B cell (primary cell): ENCODE measurements around the gene PDLIM7. TPM values are rescaled to one million over a fixed set of nuclear protein-coding genes. Genes with fewer than 3 reads are reported as not detected.

Experiments
- ATAC-seq: fragments of 200-7000 bp; cut with Tn5 transposase; one replicate; pipeline ENCODE4 v1.10.0; 2021; ENCODE audit warnings: low read depth, mild to moderate bottlenecking, moderate number of reproducible peaks, moderate library complexity
- CTCF ChIA-PET: fragments of 350-600 bp; sonication (Branson Sonifier 250); formaldehyde crosslinking; loops from one replicate; lab custom pipeline; 2021; ENCODE audit warnings: antibody characterized with exemption, inconsistent platforms; lab: Charles Lee
- POLR2A ChIA-PET: fragments of 350-600 bp; sonication (Branson Sonifier 250); formaldehyde crosslinking; loops from one replicate; lab custom pipeline; 2021; ENCODE audit warnings: antibody characterized with exemption; lab: Charles Lee
- DNase-seq: peaks from one replicate; pipeline ENCODE4 v3.0.0; 2013
- H2AFZ ChIP-seq: 2 replicates; pipeline ENCODE4 v1.6.1; 2012; ENCODE audit warnings: mild to moderate bottlenecking, low read depth, low read length; ENCODE audit not compliant: insufficient read depth, poor library complexity, severe bottlenecking
- H3K27ac ChIP-seq, 2 donors: 1 replicate in 1 of 2; 2 replicates in 1 of 2; pipeline ENCODE4 v1.5.1; 2012 to 2013; ENCODE audit warnings: low read length in 2 of 2, mild to moderate bottlenecking in 2 of 2, moderate library complexity in 1 of 2
- H3K27me3 ChIP-seq, 4 experiments: fragments of 200-600 bp in 1 of 4; sonication (generic) in 1 of 4; replicated peaks in 1 of 4; 1 replicate in 2 of 4; 2 replicates in 2 of 4; pipeline versions ENCODE4 v1.6.1 to v1.7.0; 2013 to 2016; ENCODE audit warnings: low read length in 3 of 4, mild to moderate bottlenecking in 2 of 4, mixed read lengths in 1 of 4, moderate library complexity in 1 of 4; ENCODE audit not compliant: insufficient read depth in 4 of 4, control insufficient read depth in 3 of 4; ENCODE audit errors: control extremely low read depth in 1 of 4
- H3K36me3 ChIP-seq, 2 experiments: replicated peaks in 1 of 2; 1 replicate in 1 of 2; 2 replicates in 1 of 2; pipeline versions ENCODE4 v1.6.1 to v1.7.1; 2013; ENCODE audit warnings: low read length in 1 of 2; ENCODE audit not compliant: insufficient read depth in 2 of 2, control insufficient read depth in 1 of 2; ENCODE audit errors: control extremely low read depth in 1 of 2, extremely low read depth in 1 of 2
- H3K4me1 ChIP-seq, 2 donors: fragments of 200-600 bp in 1 of 2; sonication (generic) in 1 of 2; 1 replicate in 1 of 2; 2 replicates in 1 of 2; pipeline versions ENCODE4 v1.5.1 to v1.6.1; 2013 to 2017; ENCODE audit warnings: low read length in 2 of 2; ENCODE audit not compliant: control insufficient read depth in 2 of 2, insufficient read depth in 2 of 2
- H3K4me2 ChIP-seq: replicated peaks from 2 replicates; pipeline ENCODE3; 2012; ENCODE audit warnings: mild to moderate bottlenecking, low read depth, low read length; ENCODE audit not compliant: poor library complexity, severe bottlenecking
- H3K4me3 ChIP-seq, 5 experiments: fragments of 200-600 bp in 1 of 5; sonication (generic) in 1 of 5; 1 replicate in 3 of 5; 2 replicates in 2 of 5; pipeline versions ENCODE4 v1.5.1 to v1.7.0; 2011 to 2016; ENCODE audit warnings: low read length in 4 of 5, mild to moderate bottlenecking in 4 of 5, low read depth in 2 of 5, control low read depth in 1 of 5, moderate library complexity in 1 of 5; ENCODE audit not compliant: insufficient read depth in 1 of 5; ENCODE audit errors: control extremely low read depth in 1 of 5, extremely low read depth in 1 of 5
- H3K79me2 ChIP-seq: fragments of 200-600 bp; sonication (generic); one replicate; pipeline ENCODE4 v1.6.0; 2016; ENCODE audit warnings: low read length; ENCODE audit not compliant: control insufficient read depth, insufficient read depth
- H3K9ac ChIP-seq: fragments of 200-600 bp; sonication (generic); 2 replicates; pipeline ENCODE4 v1.6.1; 2017; ENCODE audit warnings: mild to moderate bottlenecking, low read length, moderate library complexity
- H3K9me3 ChIP-seq, 3 donors: one replicate each; pipeline versions ENCODE4 v1.6.1 to v1.7.1; 2013; ENCODE audit warnings: low read length in 2 of 3; ENCODE audit not compliant: control insufficient read depth in 2 of 3, insufficient read depth in 1 of 3; ENCODE audit errors: control extremely low read depth in 1 of 3
- H4K20me1 ChIP-seq: 2 replicates; pipeline ENCODE4 v1.6.0; 2012; ENCODE audit warnings: mild to moderate bottlenecking, low read length; ENCODE audit not compliant: insufficient read depth, control insufficient read depth, poor library complexity, severe bottlenecking
- H3K27ac Mint-ChIP-seq: one replicate; pipeline ENCODE4 v1.8.0; 2021; ENCODE audit warnings: mixed read lengths
- H3K27me3 Mint-ChIP-seq: one replicate; pipeline ENCODE4 v1.8.0; 2021; ENCODE audit warnings: mixed read lengths
- H3K4me1 Mint-ChIP-seq: one replicate; pipeline ENCODE4 v1.8.0; 2021; ENCODE audit warnings: mixed read lengths
- H3K4me3 Mint-ChIP-seq: one replicate; pipeline ENCODE4 v1.8.0; 2021; ENCODE audit warnings: mixed read lengths
- H3K9me3 Mint-ChIP-seq: one replicate; pipeline ENCODE4 v1.8.0; 2022; ENCODE audit warnings: mixed read lengths; ENCODE audit not compliant: insufficient read depth
- CTCF ChIP-seq: fragments of 200-600 bp; IDR thresholded peaks from one replicate; pipeline ENCODE4 v1.8.0; 2022; ENCODE audit warnings: antibody characterized with exemption, mild to moderate bottlenecking
- EZH2 ChIP-seq: IDR thresholded peaks from 2 replicates; pipeline ENCODE4 v1.6.1; 2012; ENCODE audit warnings: borderline replicate concordance, low read depth, mild to moderate bottlenecking, moderate library complexity, low read length; ENCODE audit not compliant: insufficient read depth, poor library complexity, severe bottlenecking
- WGBS: methylation state at CpG from one replicate; pipeline ENCODE4 v1.1.5; 2013; ENCODE audit warnings: missing lambda C conversion rate; ENCODE audit not compliant: insufficient coverage; 5-methylcytosine and 5-hydroxymethylcytosine counted together
- intact Hi-C: fragments of 100-400 bp; cut with micrococcal nuclease; formaldehyde crosslinking; loops from one replicate; pipeline ENCODE4 v1.10.0; 2022
- polyA plus RNA-seq: library from polyadenylated mRNA; depleted of rRNA; stranded (reverse); fragments of >200 nt; gene quantifications from 2 replicates; pipeline ENCODE4 v1.2.3, GENCODE V29; 2012
- total RNA-seq, 2 donors: library from RNA; stranded (reverse); fragments of 120-200 nt in 1 of 2; gene quantifications; 1 replicate in 1 of 2; 2 replicates in 1 of 2; pipeline versions ENCODE4 v1.2.3 to v1.2.4, GENCODE V29; 2013 to 2022

PDLIM7 gene
- total and polyA plus RNA-seq, 2 donors (not counting 1 experiment from before 2014, with no cell fraction given) = 23.9 to 25.8 TPM

GRCh38 chr5:177449140-177450061, 48.0 kb downstream of the PDLIM7 start:
- CTCF ChIA-PET = interaction anchor here (1.3 to 21.3 kb wide), 8 partner anchors 6 to 80 kb away, joined by 3 to 628 read pairs (median 8); partner anchors contain the start of genes F12, GRK6 and PFN3
- WGBS = 82% methylated on average over 15 of the region's 18 CpGs
- Histone ChIP-seq H4K20me1 (peaks cover 40% of the 10 kb centered on the region), H3K9me3 (no peaks in the 10 kb centered on the region), H3K4me2 (no peak overlapping the region), H2AFZ (no peak overlapping the region), H3K36me3 (no peaks in the 10 kb centered on the region), H3K79me2 (peaks cover 21% of the 10 kb centered on the region), H3K9ac (no peak overlapping the region), H3K27me3 (peaks cover 0 to 14% (median 0%) of the 10 kb centered on the region in 4 experiments), H3K4me1 (peaks cover 48 to 63% of the 10 kb centered on the region in 2 donors), H3K27ac (no peak overlapping the region), H3K4me3 (no peak overlapping the region)
- POLR2A ChIA-PET = interaction anchor here (1.3 to 10.8 kb wide), 5 partner anchors 13 to 98 kb away, joined by 4 to 103 read pairs (median 5); partner anchors contain the start of genes GRK6 and LMAN2
- ATAC-seq (no peak), DNase-seq (no peak)
- Mint-ChIP-seq H3K27ac (no peak overlapping the region), H3K4me3 (no peak overlapping the region), H3K4me1 (peaks cover 57% of the 10 kb centered on the region), H3K9me3 (no peaks in the 10 kb centered on the region), H3K27me3 (no peaks in the 10 kb centered on the region)
- intact Hi-C loops = no loop called here
- TF ChIP-seq CTCF (no peak), EZH2 (no peak)
